GM23338 (cell line): ENCODE measurements around the gene MYBPC2.

Source experiments
- CREB1 ChIP-seq: fragments of 250-450 bp; sonication (Bioruptor Pico); IDR thresholded peaks from 2 replicates; pipeline ENCODE4 v1.5.0; 2020; ENCODE audit warnings: low read depth, mild to moderate bottlenecking, moderate library complexity
- CTCF ChIP-seq, 2 experiments: fragments of 200-600 bp in 1 of 2; sonication (generic) in 1 of 2; conservative IDR thresholded peaks; 2 replicates each; pipeline versions ENCODE4 v1.5.1 to v1.6.1; 2016 to 2017; ENCODE audit warnings: antibody characterized with exemption in 2 of 2, low read depth in 2 of 2, mild to moderate bottlenecking in 2 of 2, moderate library complexity in 1 of 2
- ETS1 ChIP-seq: IDR thresholded peaks from 2 replicates; pipeline ENCODE4 v1.6.1; 2016; ENCODE audit warnings: antibody characterized with exemption
- EZH2 ChIP-seq: fragments of 200-600 bp; sonication (generic); IDR thresholded peaks from one replicate; pipeline ENCODE4 v1.8.0; 2017; ENCODE audit warnings: antibody characterized with exemption, mild to moderate bottlenecking, low read depth; ENCODE audit not compliant: unreplicated experiment
- EZH2phosphoT487 ChIP-seq: fragments of 200-600 bp; sonication (generic); IDR thresholded peaks from one replicate; pipeline ENCODE4 v1.8.1; 2018; ENCODE audit warnings: antibody characterized with exemption; ENCODE audit not compliant: unreplicated experiment
- POLR2AphosphoS5 ChIP-seq: IDR thresholded peaks from 2 replicates; pipeline ENCODE4 v1.6.1; 2016; ENCODE audit warnings: antibody characterized with exemption, low read depth
- REST ChIP-seq: IDR thresholded peaks from one replicate; pipeline ENCODE4 v1.6.1; 2018; ENCODE audit warnings: antibody characterized with exemption; ENCODE audit not compliant: unreplicated experiment
- STAT1 ChIP-seq: IDR thresholded peaks from one replicate; pipeline ENCODE4 v1.6.1; 2016; ENCODE audit warnings: antibody characterized with exemption; ENCODE audit not compliant: unreplicated experiment
- ZNF331 ChIP-seq: fragments of 250-450 bp; sonication (Bioruptor Pico); IDR thresholded peaks from 2 replicates; pipeline ENCODE4 v1.5.0; 2020; ENCODE audit warnings: low read depth, mild to moderate bottlenecking, moderate library complexity

- TF ChIP-seq EZH2, result no peak
- no peak for TF ChIP-seq REST
- TF ChIP-seq CTCF (conservative IDR thresholded peaks at IDR 0.05; ENCODE audit: low read depth in 2 of 2), result no peak
- no peak for TF ChIP-seq EZH2phosphoT487
- TF ChIP-seq ETS1, result no peak
- TF ChIP-seq ZNF331 (CRISPR knock-in tag), result no peak
- TF ChIP-seq POLR2AphosphoS5, result no peak
- TF ChIP-seq CREB1 (CRISPR knock-in tag), result no peak
- TF ChIP-seq STAT1, result no peak
These were observed 68.5 kb downstream of the MYBPC2 start for GRCh38 chr19:50501186-50501567.
